CD14-positive monocyte (primary cell): ENCODE data around the gene PROC. TPM values are rescaled to one million over a fixed set of nuclear protein-coding genes. Genes with fewer than 3 reads are reported as not detected.

Experiments used
- DNase-seq, 3 donors: peaks; one replicate each; pipeline ENCODE4 v3.0.0-alpha.2; 2011 to 2022
- H2AFZ ChIP-seq: 2 replicates; pipeline ENCODE4 v1.6.0; 2012; ENCODE audit warnings: mild to moderate bottlenecking, low read depth, low read length, inconsistent platforms; ENCODE audit not compliant: insufficient read depth, poor library complexity, severe bottlenecking
- H3K27ac ChIP-seq, 2 donors: 1 replicate in 1 of 2; 2 replicates in 1 of 2; pipeline ENCODE4 v1.5.1; 2012 to 2013; ENCODE audit warnings: low read length in 2 of 2, control low read depth in 1 of 2, inconsistent platforms in 1 of 2, low read depth in 1 of 2, mild to moderate bottlenecking in 1 of 2
- H3K27me3 ChIP-seq, 2 donors: one replicate each; pipeline versions ENCODE4 v1.6.0 to v1.6.1; 2011 to 2013; ENCODE audit warnings: low read length in 2 of 2; ENCODE audit not compliant: control insufficient read depth in 2 of 2, insufficient read depth in 2 of 2
- H3K36me3 ChIP-seq, 2 donors: replicated peaks in 1 of 2; 1 replicate in 1 of 2; 2 replicates in 1 of 2; pipeline versions ENCODE4 v1.5.1 to v1.6.1; 2012 to 2013; ENCODE audit warnings: low read length in 2 of 2, control low read depth in 1 of 2, inconsistent platforms in 1 of 2, mild to moderate bottlenecking in 1 of 2; ENCODE audit not compliant: insufficient read depth in 2 of 2, control insufficient read depth in 1 of 2
- H3K4me1 ChIP-seq, 2 donors: 1 replicate in 1 of 2; 2 replicates in 1 of 2; pipeline versions ENCODE4 v1.5.1 to v1.6.1; 2012 to 2013; ENCODE audit warnings: low read length in 2 of 2, control low read depth in 1 of 2, inconsistent platforms in 1 of 2, mild to moderate bottlenecking in 1 of 2, moderate library complexity in 1 of 2; ENCODE audit not compliant: insufficient read depth in 2 of 2, control insufficient read depth in 1 of 2
- H3K4me2 ChIP-seq: replicated peaks from 2 replicates; pipeline ENCODE3; 2012; ENCODE audit warnings: low read length, moderate library complexity, mild to moderate bottlenecking; ENCODE audit not compliant: poor library complexity, severe bottlenecking; ENCODE audit errors: extremely low read depth
- H3K4me3 ChIP-seq, 3 experiments: fragments of 200-600 bp in 1 of 3; sonication (generic) in 1 of 3; replicated peaks in 1 of 3; 1 replicate in 2 of 3; 2 replicates in 1 of 3; pipeline ENCODE4 v1.5.1; 2011 to 2013; ENCODE audit warnings: low read length in 3 of 3, mild to moderate bottlenecking in 3 of 3, control low read depth in 2 of 3, low read depth in 2 of 3, inconsistent platforms in 1 of 3, moderate library complexity in 1 of 3
- H3K79me2 ChIP-seq: 2 replicates; pipeline ENCODE4 v1.6.0; 2012; ENCODE audit warnings: mild to moderate bottlenecking, control low read depth, inconsistent platforms, low read length, moderate library complexity; ENCODE audit not compliant: insufficient read depth
- H3K9ac ChIP-seq: 2 replicates; pipeline ENCODE4 v1.6.0; 2017; ENCODE audit warnings: low read length, mild to moderate bottlenecking; ENCODE audit not compliant: insufficient read depth, poor library complexity, severe bottlenecking
- H3K9me3 ChIP-seq, 2 donors: replicated peaks in 1 of 2; 1 replicate in 1 of 2; 2 replicates in 1 of 2; pipeline versions ENCODE4 v1.5.1 to v1.6.1; 2012 to 2013; ENCODE audit warnings: low read length in 2 of 2, control low read depth in 1 of 2; ENCODE audit not compliant: control insufficient read depth in 1 of 2, insufficient read depth in 1 of 2
- H4K20me1 ChIP-seq: 2 replicates; pipeline ENCODE4 v1.6.0; 2012; ENCODE audit warnings: mild to moderate bottlenecking, low read length, control low read depth, moderate library complexity; ENCODE audit not compliant: insufficient read depth
- H3K27ac Mint-ChIP-seq, 7 donors: one replicate each; pipeline ENCODE4 v1.8.0; 2020; ENCODE audit warnings: mild to moderate bottlenecking in 7 of 7, mixed read lengths in 7 of 7, moderate library complexity in 6 of 7, inconsistent platforms in 2 of 7
- H3K27me3 Mint-ChIP-seq, 3 donors: one replicate each; pipeline ENCODE4 v1.8.0; 2021 to 2022; ENCODE audit warnings: low read depth in 3 of 3, mild to moderate bottlenecking in 3 of 3, mixed read lengths in 3 of 3, moderate library complexity in 3 of 3, inconsistent platforms in 1 of 3
- H3K36me3 Mint-ChIP-seq, 2 donors: one replicate each; pipeline ENCODE4 v1.8.0; 2020; ENCODE audit warnings: mixed read lengths in 2 of 2, inconsistent platforms in 1 of 2, mild to moderate bottlenecking in 1 of 2
- H3K4me1 Mint-ChIP-seq: one replicate; pipeline ENCODE4 v1.8.0; 2020; ENCODE audit warnings: mild to moderate bottlenecking, mixed read lengths
- H3K4me3 Mint-ChIP-seq, 2 donors: one replicate each; pipeline ENCODE4 v1.8.0; 2020; ENCODE audit warnings: mild to moderate bottlenecking in 2 of 2, mixed read lengths in 2 of 2, moderate library complexity in 1 of 2
- H3K9me3 Mint-ChIP-seq, 7 donors: one replicate each; pipeline ENCODE4 v1.8.0; 2020 to 2022; ENCODE audit warnings: mixed read lengths in 7 of 7, mild to moderate bottlenecking in 6 of 7, moderate library complexity in 6 of 7, inconsistent platforms in 2 of 7
- WGBS: methylation state at CpG from one replicate; pipeline ENCODE4 v1.1.5; 2013; ENCODE audit warnings: missing lambda C conversion rate; ENCODE audit not compliant: insufficient coverage; 5-methylcytosine and 5-hydroxymethylcytosine counted together
- intact Hi-C, 2 donors: fragments of 100-400 bp; cut with micrococcal nuclease; formaldehyde crosslinking; loops; one replicate each; pipeline versions ENCODE4 v1.15.0 to v1.15.1; 2023
- polyA plus RNA-seq, 3 donors: library from polyadenylated mRNA; depleted of rRNA in 1 of 3; unstranded in 2 of 3; stranded (reverse) in 1 of 3; fragments of 300-500 nt in 2 of 3; fragments of >200 nt in 1 of 3; fragmentation: Illumina TruSeq in 2 of 3; gene quantifications; 1 replicate in 2 of 3; 2 replicates in 1 of 3; pipeline ENCODE4 v1.2.3, GENCODE V29; 2012 to 2021
- TF ChIP-seq, protein P1 (sequence below): fragments of 200-600 bp; IDR thresholded peaks from one replicate; pipeline ENCODE4 v1.8.0; 2022; ENCODE audit warnings: antibody characterized with exemption, mild to moderate bottlenecking

Gene PROC
- polyA plus RNA-seq, 3 donors = 0.69 TPM; not detected in 2

DNA sequence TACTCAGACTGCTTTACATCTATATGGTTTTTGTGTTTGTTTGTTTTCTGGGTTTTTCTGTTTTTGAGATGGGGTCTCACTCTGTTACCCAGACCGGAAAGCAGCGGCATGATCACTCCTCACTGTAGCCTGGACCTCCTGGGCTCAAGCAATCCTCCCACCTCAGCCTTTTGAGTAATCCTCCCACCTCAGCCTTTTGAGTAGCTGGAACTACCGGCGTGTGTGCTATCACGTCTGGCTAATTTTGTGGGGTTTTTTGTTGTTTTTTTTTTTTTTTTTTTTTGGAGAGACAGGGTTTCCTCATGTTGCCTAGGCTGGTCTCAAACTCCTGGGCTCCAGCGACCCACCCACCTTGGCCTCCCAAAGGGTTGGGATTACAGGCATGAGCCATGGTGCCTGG, 39.5 kb upstream of the PROC start:
- peaks cover 12 to 19% of the 10 kb centered on the region in 2 donors for H3K36me3 Mint-ChIP-seq
- H3K27me3 Mint-ChIP-seq = no peaks in the 10 kb centered on the region
- H3K4me3 Mint-ChIP-seq = no peak overlapping the region
- TF ChIP-seq, protein P1, sequence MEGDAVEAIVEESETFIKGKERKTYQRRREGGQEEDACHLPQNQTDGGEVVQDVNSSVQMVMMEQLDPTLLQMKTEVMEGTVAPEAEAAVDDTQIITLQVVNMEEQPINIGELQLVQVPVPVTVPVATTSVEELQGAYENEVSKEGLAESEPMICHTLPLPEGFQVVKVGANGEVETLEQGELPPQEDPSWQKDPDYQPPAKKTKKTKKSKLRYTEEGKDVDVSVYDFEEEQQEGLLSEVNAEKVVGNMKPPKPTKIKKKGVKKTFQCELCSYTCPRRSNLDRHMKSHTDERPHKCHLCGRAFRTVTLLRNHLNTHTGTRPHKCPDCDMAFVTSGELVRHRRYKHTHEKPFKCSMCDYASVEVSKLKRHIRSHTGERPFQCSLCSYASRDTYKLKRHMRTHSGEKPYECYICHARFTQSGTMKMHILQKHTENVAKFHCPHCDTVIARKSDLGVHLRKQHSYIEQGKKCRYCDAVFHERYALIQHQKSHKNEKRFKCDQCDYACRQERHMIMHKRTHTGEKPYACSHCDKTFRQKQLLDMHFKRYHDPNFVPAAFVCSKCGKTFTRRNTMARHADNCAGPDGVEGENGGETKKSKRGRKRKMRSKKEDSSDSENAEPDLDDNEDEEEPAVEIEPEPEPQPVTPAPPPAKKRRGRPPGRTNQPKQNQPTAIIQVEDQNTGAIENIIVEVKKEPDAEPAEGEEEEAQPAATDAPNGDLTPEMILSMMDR = no peak
- H3K4me1 Mint-ChIP-seq = peaks cover 43% of the 10 kb centered on the region
- Histone ChIP-seq H3K4me1 (peaks cover 3 to 13% of the 10 kb centered on the region in 2 donors), H3K9me3 (peaks cover 0 to 7% of the 10 kb centered on the region in 2 donors), H3K27me3 (no peaks in the 10 kb centered on the region), H4K20me1 (peaks cover 98% of the 10 kb centered on the region), H3K27ac (no peak overlapping the region), H3K4me2 (no peak overlapping the region), H3K9ac (no peak overlapping the region), H3K36me3 (peaks cover 2 to 6% of the 10 kb centered on the region in 2 donors), H3K4me3 (no peak overlapping the region), H2AFZ (no peak overlapping the region), H3K79me2 (peaks cover 99% of the 10 kb centered on the region)
- no CpG with 5 or more reads among the region's 6 CpGs for WGBS
- intact Hi-C loops = loop anchor here in 1 of 2 donors (10.0 kb wide), 1 partner anchor 46 kb away; no protein-coding TSS in a partner anchor
- peaks cover 3 to 11% (median 5%) of the 10 kb centered on the region in 7 donors for H3K9me3 Mint-ChIP-seq
- no peak for DNase-seq
- H3K27ac Mint-ChIP-seq = peak overlapping the region in 1 of 7 donors; percentile 60

DNA sequence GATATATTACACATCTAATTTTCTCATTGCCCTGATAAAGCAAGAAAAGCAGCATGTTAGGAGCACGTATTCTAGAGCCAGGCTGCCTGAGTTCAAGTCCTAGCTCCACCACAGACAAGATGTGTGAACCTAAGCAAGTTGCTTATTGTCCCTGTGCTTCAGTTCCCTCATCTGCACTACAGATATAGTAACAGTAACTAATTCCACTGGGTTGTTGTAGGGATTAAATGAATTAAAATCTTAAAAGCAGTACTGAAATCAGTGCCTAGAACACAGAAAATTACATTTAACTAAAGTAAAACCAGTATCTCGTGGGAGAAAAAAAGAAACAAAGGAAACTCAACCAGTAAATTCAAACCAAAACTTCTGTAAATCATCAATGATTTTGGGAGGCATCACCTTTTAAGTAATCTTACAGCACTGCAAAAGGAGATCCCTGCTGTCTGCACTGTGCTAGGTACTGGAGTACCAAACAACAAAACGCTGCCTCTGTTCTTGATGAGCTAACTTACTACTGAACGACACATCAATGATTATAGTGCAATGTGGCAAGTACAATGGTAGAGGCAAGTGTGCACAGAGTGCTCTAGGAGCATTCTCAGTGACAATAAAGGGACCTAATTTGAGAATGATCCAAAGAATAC, 38.4 kb upstream of the PROC start:
- Mint-ChIP-seq H3K27me3 (no peaks in the 10 kb centered on the region), H3K36me3 (peaks cover 19 to 20% of the 10 kb centered on the region in 2 donors), H3K27ac (peak overlapping the region in 1 of 7 donors; percentile 26), H3K4me1 (peaks cover 43% of the 10 kb centered on the region), H3K9me3 (peaks cover 2 to 9% (median 2%) of the 10 kb centered on the region in 7 donors), H3K4me3 (no peak overlapping the region)
- no CpG with 5 or more reads among the region's 4 CpGs for WGBS
- no peak for DNase-seq
- peaks cover 2 to 10% of the 10 kb centered on the region in 2 donors for H3K36me3 ChIP-seq
- TF ChIP-seq, protein P1 = no peak
- H3K4me2 ChIP-seq = no peak overlapping the region
- intact Hi-C loops = loop anchor here (5.0 to 10.0 kb wide), 2 partner anchors 38 to 45 kb away; no protein-coding TSS in a partner anchor
- H3K4me3 ChIP-seq = no peak overlapping the region
- no peak overlapping the region for H2AFZ ChIP-seq
- peak overlapping the region in 1 of 2 donors; percentile 26 for H3K27ac ChIP-seq
- H3K9ac ChIP-seq = no peak overlapping the region
- H4K20me1 ChIP-seq = peaks cover 98% of the 10 kb centered on the region
- H3K4me1 ChIP-seq = peaks cover 10 to 20% of the 10 kb centered on the region in 2 donors
- H3K79me2 ChIP-seq = peaks cover 99% of the 10 kb centered on the region
- H3K27me3 ChIP-seq = no peaks in the 10 kb centered on the region
- H3K9me3 ChIP-seq = peaks cover 0 to 5% of the 10 kb centered on the region in 2 donors
